OCI-LY7 (cell line): ENCODE results near the gene EFCAB7. TPM values are rescaled to one million over a fixed set of nuclear protein-coding genes. Genes with fewer than 3 reads are reported as not detected.

Source experiments
- BruUV-seq: library from RNA; stranded (reverse); fragments of 400-500 nt; replicated peaks from 2 replicates; lab custom pipeline; 2021; lab: Mats Ljungman, UMichigan
- CTCF ChIA-PET: fragments of 300-600 bp; sonication (Branson Sonifier 250); formaldehyde crosslinking; loops from one replicate; lab custom pipeline; 2022; ENCODE audit warnings: antibody characterized with exemption; ENCODE audit not compliant: unreplicated experiment; lab: Charles Lee
- POLR2A ChIA-PET: fragments of 300-600 bp; sonication (Branson Sonifier 250); formaldehyde crosslinking; loops from one replicate; lab custom pipeline; 2022; ENCODE audit warnings: antibody characterized with exemption; lab: Charles Lee
- DNase-seq: peaks from one replicate; pipeline ENCODE4 v3.0.0-alpha.2; 2015; ENCODE audit warnings: low spot score
- H2AFZ ChIP-seq: fragments of 200-600 bp; sonication (generic), shearing (Covaris generic); 2 replicates; pipeline ENCODE4 v1.6.1; 2014; ENCODE audit warnings: mild to moderate bottlenecking, antibody characterized with exemption, low read length, moderate library complexity
- H3K27ac ChIP-seq: fragments of 200-600 bp; sonication (generic); 2 replicates; pipeline ENCODE4 v1.5.1; 2014; ENCODE audit warnings: mixed run types, low read depth, mild to moderate bottlenecking, moderate library complexity, low read length, inconsistent platforms; ENCODE audit not compliant: poor library complexity, severe bottlenecking
- H3K36me3 ChIP-seq: fragments of 200-600 bp; sonication (generic); 2 replicates; pipeline ENCODE4 v1.6.1; 2014; ENCODE audit warnings: mild to moderate bottlenecking, antibody characterized with exemption, low read length, moderate library complexity, mixed read lengths; ENCODE audit not compliant: insufficient read depth
- H3K4me1 ChIP-seq: fragments of 200-600 bp; sonication (generic); 2 replicates; pipeline ENCODE4 v1.5.1; 2014; ENCODE audit warnings: mild to moderate bottlenecking, low read length; ENCODE audit not compliant: insufficient read depth, poor library complexity, severe bottlenecking
- H3K4me2 ChIP-seq: fragments of 200-600 bp; sonication (generic); 2 replicates; pipeline ENCODE4 v1.6.1; 2014; ENCODE audit warnings: mild to moderate bottlenecking, low read length
- H3K4me3 ChIP-seq: fragments of 200-600 bp; sonication (generic); 2 replicates; pipeline ENCODE4 v1.5.1; 2014; ENCODE audit warnings: mild to moderate bottlenecking, low read depth, low read length; ENCODE audit not compliant: poor library complexity, severe bottlenecking
- H3K79me2 ChIP-seq: fragments of 200-600 bp; sonication (generic); 2 replicates; pipeline ENCODE4 v1.6.1; 2016; ENCODE audit warnings: low read depth, mild to moderate bottlenecking, low read length, moderate library complexity, mixed read lengths; ENCODE audit not compliant: insufficient read depth
- H3K9me2 ChIP-seq: fragments of 200-600 bp; sonication (generic); 2 replicates; pipeline ENCODE4 v1.6.1; 2016; ENCODE audit warnings: mild to moderate bottlenecking, low read length, mixed read lengths; ENCODE audit not compliant: insufficient read depth
- H3K9me3 ChIP-seq: fragments of 200-600 bp; sonication (generic); 2 replicates; pipeline ENCODE4 v1.6.1; 2014; ENCODE audit warnings: mild to moderate bottlenecking, mixed run types, low read length, mixed read lengths
- H4K20me1 ChIP-seq: fragments of 200-600 bp; sonication (generic); 2 replicates; pipeline ENCODE4 v1.6.1; 2014; ENCODE audit warnings: mild to moderate bottlenecking, antibody characterized with exemption, low read length, moderate library complexity, mixed read lengths; ENCODE audit not compliant: insufficient read depth
- EZH2phosphoT487 ChIP-seq: fragments of 200-600 bp; sonication (generic); IDR thresholded peaks from 2 replicates; pipeline ENCODE4 v1.6.1; 2018; ENCODE audit warnings: low read depth, borderline replicate concordance, mild to moderate bottlenecking, mixed run types, antibody characterized with exemption, low read length, moderate library complexity, mixed read lengths
- intact Hi-C: fragments of 100-400 bp; cut with micrococcal nuclease; formaldehyde crosslinking; loops from one replicate; pipeline ENCODE4 v1.10.0; 2022; ENCODE audit not compliant: unreplicated experiment
- total RNA-seq, 2 experiments: library from RNA; depleted of rRNA in 1 of 2; stranded (reverse); fragments of >200 nt in 1 of 2; shearing (Covaris generic) in 1 of 2; gene quantifications; 2 replicates each; pipeline ENCODE4 v1.2.3, GENCODE V29; 2014 to 2022
- TF ChIP-seq, protein P1 (sequence below): fragments of 200-600 bp; sonication (generic); conservative IDR thresholded peaks from 2 replicates; pipeline ENCODE4 v1.5.1; 2014; ENCODE audit warnings: mild to moderate bottlenecking, antibody characterized with exemption, low read length, moderate library complexity, mixed read lengths

Gene EFCAB7
- total RNA-seq, 2 experiments from 2014 or later, result 10.5 to 11.8 TPM

- Histone ChIP-seq H3K9me3 (no peaks in the 10 kb centered on the region), H3K4me3 (no peak overlapping the region), H2AFZ (no peak overlapping the region), H4K20me1 (no peaks in the 10 kb centered on the region), H3K79me2 (no peaks in the 10 kb centered on the region), H3K4me2 (no peak overlapping the region), H3K9me2 (no peaks in the 10 kb centered on the region), H3K27ac (no peak overlapping the region), H3K4me1 (no peaks in the 10 kb centered on the region), H3K36me3 (no peaks in the 10 kb centered on the region)
- no TSS peak for BruUV-seq
- CTCF ChIA-PET, result no interaction called here
- no peak for DNase-seq
- intact Hi-C loops, result no loop called here
- no peak for TF ChIP-seq EZH2phosphoT487
- TF ChIP-seq, protein P1, sequence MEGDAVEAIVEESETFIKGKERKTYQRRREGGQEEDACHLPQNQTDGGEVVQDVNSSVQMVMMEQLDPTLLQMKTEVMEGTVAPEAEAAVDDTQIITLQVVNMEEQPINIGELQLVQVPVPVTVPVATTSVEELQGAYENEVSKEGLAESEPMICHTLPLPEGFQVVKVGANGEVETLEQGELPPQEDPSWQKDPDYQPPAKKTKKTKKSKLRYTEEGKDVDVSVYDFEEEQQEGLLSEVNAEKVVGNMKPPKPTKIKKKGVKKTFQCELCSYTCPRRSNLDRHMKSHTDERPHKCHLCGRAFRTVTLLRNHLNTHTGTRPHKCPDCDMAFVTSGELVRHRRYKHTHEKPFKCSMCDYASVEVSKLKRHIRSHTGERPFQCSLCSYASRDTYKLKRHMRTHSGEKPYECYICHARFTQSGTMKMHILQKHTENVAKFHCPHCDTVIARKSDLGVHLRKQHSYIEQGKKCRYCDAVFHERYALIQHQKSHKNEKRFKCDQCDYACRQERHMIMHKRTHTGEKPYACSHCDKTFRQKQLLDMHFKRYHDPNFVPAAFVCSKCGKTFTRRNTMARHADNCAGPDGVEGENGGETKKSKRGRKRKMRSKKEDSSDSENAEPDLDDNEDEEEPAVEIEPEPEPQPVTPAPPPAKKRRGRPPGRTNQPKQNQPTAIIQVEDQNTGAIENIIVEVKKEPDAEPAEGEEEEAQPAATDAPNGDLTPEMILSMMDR, result no peak
- POLR2A ChIA-PET, result interaction anchor here (0.6 kb wide), 1 partner anchor 1836 kb away, joined by 3 read pairs; no protein-coding TSS in a partner anchor
Observed at GRCh38 chr1:63601912-63602311, 78.6 kb downstream of the EFCAB7 start.

- Histone ChIP-seq H3K9me2 (no peaks in the 10 kb centered on the region), H3K4me3 (no peak overlapping the region), H3K4me1 (no peaks in the 10 kb centered on the region), H3K9me3 (no peaks in the 10 kb centered on the region), H3K36me3 (no peaks in the 10 kb centered on the region), H4K20me1 (no peaks in the 10 kb centered on the region), H2AFZ (no peak overlapping the region), H3K27ac (no peak overlapping the region), H3K4me2 (no peak overlapping the region), H3K79me2 (no peaks in the 10 kb centered on the region)
- intact Hi-C loops, result no loop called here
- CTCF ChIA-PET, result no interaction called here
- POLR2A ChIA-PET, result interaction anchor here (0.7 kb wide), 1 partner anchor 318 kb away, joined by 3 read pairs; no protein-coding TSS in a partner anchor
- TF ChIP-seq, protein P1, result no peak
- no peak for TF ChIP-seq EZH2phosphoT487
- BruUV-seq, result no TSS peak
- DNase-seq, result no peak
Observed at GRCh38 chr1:63602629-63603028, 79.3 kb downstream of the EFCAB7 start.

- BruUV-seq, result no TSS peak
- ChIA-PET CTCF (no interaction called here), POLR2A (no interaction called here)
- H2AFZ ChIP-seq, result no peak overlapping the region
- no peaks in the 10 kb centered on the region for H3K79me2 ChIP-seq
- H3K4me2 ChIP-seq, result no peak overlapping the region
- no peak overlapping the region for H3K27ac ChIP-seq
- H3K4me1 ChIP-seq, result no peaks in the 10 kb centered on the region
- H4K20me1 ChIP-seq, result no peaks in the 10 kb centered on the region
- no peak for DNase-seq
- TF ChIP-seq, protein P1, result no peak
- TF ChIP-seq EZH2phosphoT487, result no peak
- H3K9me3 ChIP-seq, result no peaks in the 10 kb centered on the region
- no peaks in the 10 kb centered on the region for H3K36me3 ChIP-seq
- intact Hi-C loops, result no loop called here
- no peak overlapping the region for H3K4me3 ChIP-seq
- H3K9me2 ChIP-seq, result no peaks in the 10 kb centered on the region
Observed at GRCh38 chr1:63603810-63604209, 80.5 kb downstream of the EFCAB7 start.
